Stimulated activated CD8-positive, alpha-beta memory T cell treated with anti-CD3 and anti-CD28 coated beads, Interleukin-7, amount 100 ng/mL, for 24 hours (primary cell): ENCODE results near the gene TNFAIP2.
"Not testable (repeated sequence)": the region's sequence is repeated elsewhere in the genome, so short reads cannot be mapped to it uniquely, and the experiment has no call there.

ENCODE experiments used
- DNase-seq: peaks from one replicate; pipeline ENCODE4 v3.0.0-alpha.2; 2020; ENCODE audit warnings: low read depth

The TNFAIP2 gene

GRCh38 chr14:103135333-103136260 is 12.3 kb downstream of the TNFAIP2 start:
- no peak for DNase-seq

GRCh38 chr14:103136388-103137271 is 13.4 kb downstream of the TNFAIP2 start:
- no peak for DNase-seq

DNA sequence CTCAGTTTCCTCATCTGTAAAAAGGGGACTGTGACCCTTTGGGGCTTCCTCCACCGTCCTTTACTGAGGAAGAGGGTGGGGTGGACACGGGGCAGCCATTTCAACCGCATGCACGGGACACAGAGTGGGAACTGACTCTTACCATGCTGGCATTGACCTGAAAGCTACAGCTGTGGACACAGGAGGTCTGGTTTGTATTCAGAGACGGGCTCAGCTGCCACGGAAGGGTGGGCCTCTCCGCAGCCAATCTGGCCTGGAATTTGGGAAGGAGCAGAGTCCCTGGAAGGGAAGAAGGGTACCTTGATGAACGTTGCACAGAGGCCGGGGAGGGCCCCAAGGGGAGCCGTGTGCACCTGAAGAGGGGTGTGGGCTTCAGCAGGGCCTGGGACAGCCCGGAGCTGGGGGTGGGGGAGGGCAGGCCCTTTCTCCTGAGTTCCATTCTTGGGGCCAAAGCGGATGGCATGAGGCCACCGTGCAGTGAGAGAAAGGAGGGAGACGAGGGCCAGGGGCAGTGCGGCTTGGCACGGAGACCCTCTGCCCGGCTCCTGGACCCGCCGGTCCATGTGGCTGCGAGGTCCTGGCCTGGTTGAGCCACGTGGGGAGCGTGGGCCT is 14.5 kb downstream of the TNFAIP2 start:
- no peak for DNase-seq

DNA sequence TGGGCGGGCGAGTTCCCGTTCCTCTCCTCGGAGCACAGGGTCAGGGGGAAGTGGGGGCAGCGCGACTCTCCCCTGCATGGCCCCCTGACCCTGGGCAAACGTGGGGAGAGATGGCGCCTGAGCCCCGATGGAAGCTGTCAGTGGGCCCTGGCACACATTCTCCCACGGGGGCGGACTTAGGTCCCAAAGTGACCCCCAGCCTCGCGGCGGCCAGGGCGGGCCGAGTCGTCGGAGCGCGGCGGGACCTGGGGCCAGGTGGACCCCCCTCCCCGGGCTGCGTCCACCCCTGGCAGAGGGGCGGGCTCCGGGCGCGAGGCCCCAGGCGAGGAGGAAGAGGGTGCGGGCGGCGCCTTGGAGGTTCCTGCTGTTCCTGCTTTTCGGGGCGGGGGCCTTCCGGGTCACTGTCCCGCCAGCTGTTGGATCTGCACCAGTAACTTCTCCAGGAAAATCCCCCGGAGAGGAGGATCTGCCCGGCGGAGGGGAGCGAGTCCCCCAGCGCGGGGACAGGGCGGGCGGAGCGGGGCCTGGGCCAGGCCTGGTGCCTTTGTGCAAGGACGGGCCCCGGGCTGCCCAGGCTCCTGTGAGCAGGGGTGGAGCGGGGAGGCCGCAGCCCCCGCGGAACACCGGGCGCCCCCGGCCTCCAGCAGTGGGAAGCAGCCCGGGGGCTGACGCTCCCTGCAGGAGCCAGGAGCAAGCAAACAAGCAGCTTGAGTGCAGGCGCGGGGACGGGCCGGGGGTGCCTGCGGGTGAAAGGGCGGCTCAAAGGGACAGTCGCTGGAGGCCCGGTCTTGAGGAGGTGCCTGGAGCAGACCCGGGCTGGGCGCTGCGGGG is 15.3 kb downstream of the TNFAIP2 start:
- no peak for DNase-seq

- no peak for DNase-seq
Measured at GRCh38 chr14:103139132-103140025, 16.1 kb downstream of the TNFAIP2 start.

DNA sequence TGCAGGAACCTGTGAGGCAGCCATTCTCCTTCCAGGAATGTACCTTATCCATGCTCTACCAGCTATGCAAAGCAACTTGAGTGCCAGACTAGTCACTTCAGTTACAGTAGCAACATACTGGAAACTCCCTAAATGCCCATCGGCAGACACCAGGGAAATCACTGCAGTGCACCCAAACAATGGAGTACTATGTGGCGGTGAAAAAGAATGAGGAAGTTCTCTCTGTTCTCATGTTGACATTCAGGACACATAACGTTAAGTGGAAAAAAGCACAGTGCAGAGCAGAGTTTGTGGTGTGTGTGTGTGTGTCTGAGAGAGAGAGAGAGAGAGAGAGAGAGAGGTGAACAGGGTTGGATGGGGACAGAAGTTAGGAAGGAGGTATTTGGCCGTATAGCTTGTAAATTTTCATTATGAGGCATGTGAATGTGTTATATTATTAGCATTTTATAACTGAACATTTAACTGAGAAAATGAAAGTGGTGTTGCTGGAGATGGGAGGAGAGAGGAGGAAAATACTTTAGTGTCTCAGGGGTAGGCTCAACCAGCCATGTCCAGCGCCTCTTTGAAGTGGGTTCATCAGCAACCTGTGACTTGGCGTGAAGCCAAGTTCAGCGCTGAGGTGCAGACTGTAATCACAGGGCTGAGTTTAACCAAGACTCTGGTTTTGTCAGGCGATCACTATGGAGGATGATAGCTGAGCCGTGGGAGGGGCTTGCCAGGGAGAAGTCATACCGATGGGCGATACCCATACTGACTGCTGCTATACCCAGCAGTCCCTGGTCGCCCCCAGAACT is 17.3 kb downstream of the TNFAIP2 start:
- no peak for DNase-seq

DNA sequence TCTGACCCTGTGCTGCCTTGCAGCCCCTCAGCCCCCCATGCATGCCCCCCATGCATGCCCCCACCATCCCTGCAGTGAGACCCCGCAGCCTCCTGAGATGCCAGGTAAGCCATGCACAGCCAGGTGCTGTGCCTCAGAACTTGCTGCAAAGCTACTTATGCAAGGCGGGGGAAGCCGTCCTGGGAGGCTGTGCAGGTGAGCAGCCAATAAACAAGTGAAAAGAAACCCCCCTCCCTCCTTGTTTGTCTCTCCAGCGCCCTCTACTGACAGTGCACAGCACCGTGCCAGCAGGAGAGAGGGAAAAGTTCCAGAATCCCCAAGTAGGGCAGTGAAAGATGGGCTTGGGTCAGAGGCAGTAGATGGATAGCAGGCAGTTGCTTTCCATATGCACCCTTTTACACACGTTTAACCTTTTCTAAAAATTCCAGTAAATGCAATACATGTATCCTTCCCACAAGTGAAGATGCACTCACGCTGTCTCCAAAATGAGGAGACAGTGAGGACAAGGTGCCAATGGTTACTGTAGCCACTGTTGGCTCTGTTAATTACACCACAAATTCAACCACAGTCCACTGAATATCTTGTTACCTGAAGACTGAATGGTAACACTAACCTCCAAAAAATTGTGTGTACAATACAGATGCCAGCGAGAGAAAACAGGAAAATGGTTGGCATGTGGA is 18.0 kb downstream of the TNFAIP2 start:
- no peak for DNase-seq

DNA sequence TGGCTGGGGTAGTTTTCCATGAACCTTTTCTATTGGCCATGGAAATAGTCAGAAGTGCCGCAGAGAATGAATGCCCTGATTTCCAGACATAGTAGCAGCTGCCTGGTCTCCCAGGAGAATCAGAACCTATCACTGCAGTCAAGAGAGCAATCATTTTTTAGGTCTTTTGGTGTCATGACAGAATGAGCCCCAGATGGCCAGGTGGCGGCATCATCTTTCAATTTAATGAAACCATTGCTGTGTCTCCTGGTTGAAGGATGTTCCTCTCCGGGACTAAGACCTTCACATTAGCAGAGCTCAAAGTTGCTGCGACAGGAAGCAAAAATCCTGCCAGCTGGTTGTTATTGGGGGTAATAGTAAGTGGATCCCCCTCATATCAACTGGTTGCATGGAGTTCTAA is 18.8 kb downstream of the TNFAIP2 start:
- DNase-seq: no peak

- DNase-seq: no peak
Measured at GRCh38 chr14:103142721-103143302, 19.6 kb downstream of the TNFAIP2 start.

- no peak for DNase-seq
Measured at GRCh38 chr14:103143506-103143905, 20.2 kb downstream of the TNFAIP2 start.

DNA sequence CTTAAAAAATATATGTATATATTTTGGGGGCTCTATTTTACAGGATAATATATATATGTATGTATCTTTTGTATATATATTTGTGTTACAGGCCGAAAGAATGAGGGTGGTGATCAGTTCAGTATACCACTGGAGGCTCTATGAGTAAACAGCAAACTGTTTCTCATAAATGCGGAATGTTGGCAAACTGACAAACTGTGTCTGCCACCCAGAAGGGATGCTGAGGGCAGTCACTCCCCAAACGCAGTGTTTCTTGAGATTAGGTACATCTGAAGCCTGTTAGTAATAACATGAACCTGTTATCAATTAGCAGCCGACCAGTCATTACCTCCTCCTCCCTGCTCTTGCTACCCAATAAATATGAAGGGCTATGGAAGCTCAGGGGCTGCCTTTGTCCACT is 20.8 kb downstream of the TNFAIP2 start:
- no peak for DNase-seq

GRCh38 chr14:103146141-103146709 is 23.0 kb downstream of the TNFAIP2 start:
- no peak for DNase-seq

GRCh38 chr14:103149351-103150237 is 26.3 kb downstream of the TNFAIP2 start:
- DNase-seq: no peak

DNA sequence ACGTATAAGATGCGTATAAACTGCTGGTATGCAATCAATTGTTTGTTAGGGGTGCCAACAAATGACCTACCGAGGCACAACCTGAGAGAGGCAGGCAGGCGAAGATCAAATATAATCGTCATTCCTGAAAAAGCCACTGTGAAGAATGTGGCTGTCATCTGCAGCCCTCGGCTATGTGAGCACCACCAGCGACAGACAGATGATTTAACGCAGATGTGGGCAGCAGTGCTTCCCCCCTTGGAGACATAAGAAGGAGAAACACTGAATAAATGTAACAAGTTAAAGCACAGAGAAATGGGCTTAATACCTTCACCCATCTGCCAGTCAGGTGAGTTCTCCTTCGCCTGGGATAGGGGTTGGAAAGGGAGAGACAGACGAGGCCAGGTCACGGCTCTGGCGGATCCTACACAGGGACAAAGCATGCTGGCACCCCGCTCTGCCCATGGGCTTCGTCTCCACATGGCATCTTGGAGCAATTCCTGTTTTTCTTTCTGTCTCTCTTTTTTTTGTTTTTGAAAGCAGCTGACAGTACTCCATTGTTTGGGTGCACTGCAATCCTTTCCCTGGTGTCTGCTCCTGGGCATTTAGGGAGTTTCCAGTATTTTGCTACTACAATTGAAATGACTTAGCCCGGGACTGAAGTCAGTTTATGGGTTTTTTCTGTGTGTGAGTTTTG is 28.1 kb downstream of the TNFAIP2 start:
- DNase-seq: no peak

- DNase-seq: no peak
Measured at GRCh38 chr14:103155010-103155409, 31.7 kb downstream of the TNFAIP2 start.

GRCh38 chr14:103155416-103155815 is 32.2 kb downstream of the TNFAIP2 start:
- not testable (repeated sequence) for DNase-seq
